ENCODE data around the gene ANKRD39. TPM values are rescaled to one million over a fixed set of nuclear protein-coding genes. Genes with fewer than 3 reads are reported as not detected.
"Not testable (repeated sequence)": the region's sequence is repeated elsewhere in the genome, so short reads cannot be mapped to it uniquely, and the experiment has no call there.

ANKRD39 gene
- total RNA-seq, 1 experiment from 2014 or later, result 12.2 TPM

DNA sequence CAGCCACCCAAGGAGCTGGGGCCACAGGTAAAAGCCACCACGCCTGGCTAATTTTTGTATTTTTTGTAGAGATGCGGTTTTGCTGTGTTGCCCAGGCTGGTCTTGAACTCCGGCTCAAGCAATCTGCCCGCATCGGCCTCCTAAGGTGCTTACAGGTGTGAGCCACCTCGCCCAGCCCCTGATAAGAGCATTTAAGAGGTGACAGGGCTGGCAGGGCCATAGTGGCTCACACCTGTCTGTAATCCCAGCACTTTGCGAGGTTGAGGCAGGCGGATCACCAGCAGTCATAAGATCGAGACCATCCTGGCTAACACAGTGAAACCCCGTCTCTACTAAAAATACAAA, 50.7 kb downstream of the ANKRD39 start:
- Mint-ChIP-seq H3K9me3 (ENCODE audit: low read depth, unreplicated experiment) (no peaks in the 10 kb centered on the region), H3K4me3 (ENCODE audit: low read depth, unreplicated experiment) (no peak overlapping the region), H3K36me3 (ENCODE audit: insufficient read depth, unreplicated experiment) (peaks cover 9% of the 10 kb centered on the region), H3K27ac (ENCODE audit: unreplicated experiment) (no peak overlapping the region), H3K27me3 (ENCODE audit: unreplicated experiment) (no peaks in the 10 kb centered on the region), H3K4me1 (ENCODE audit: low read depth, unreplicated experiment) (peaks cover 9% of the 10 kb centered on the region)
- DNase-seq, result no peak
- no TSS peak for BruUV-seq (replicated peaks)
- CTCF ChIA-PET, result no interaction called here
- intact Hi-C loops (cut with micrococcal nuclease; ENCODE audit: unreplicated experiment), result no loop called here
- TF ChIP-seq, protein P1, sequence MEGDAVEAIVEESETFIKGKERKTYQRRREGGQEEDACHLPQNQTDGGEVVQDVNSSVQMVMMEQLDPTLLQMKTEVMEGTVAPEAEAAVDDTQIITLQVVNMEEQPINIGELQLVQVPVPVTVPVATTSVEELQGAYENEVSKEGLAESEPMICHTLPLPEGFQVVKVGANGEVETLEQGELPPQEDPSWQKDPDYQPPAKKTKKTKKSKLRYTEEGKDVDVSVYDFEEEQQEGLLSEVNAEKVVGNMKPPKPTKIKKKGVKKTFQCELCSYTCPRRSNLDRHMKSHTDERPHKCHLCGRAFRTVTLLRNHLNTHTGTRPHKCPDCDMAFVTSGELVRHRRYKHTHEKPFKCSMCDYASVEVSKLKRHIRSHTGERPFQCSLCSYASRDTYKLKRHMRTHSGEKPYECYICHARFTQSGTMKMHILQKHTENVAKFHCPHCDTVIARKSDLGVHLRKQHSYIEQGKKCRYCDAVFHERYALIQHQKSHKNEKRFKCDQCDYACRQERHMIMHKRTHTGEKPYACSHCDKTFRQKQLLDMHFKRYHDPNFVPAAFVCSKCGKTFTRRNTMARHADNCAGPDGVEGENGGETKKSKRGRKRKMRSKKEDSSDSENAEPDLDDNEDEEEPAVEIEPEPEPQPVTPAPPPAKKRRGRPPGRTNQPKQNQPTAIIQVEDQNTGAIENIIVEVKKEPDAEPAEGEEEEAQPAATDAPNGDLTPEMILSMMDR (IDR thresholded peaks at IDR 0.05; ENCODE audit: unreplicated experiment), result no peak

DNA sequence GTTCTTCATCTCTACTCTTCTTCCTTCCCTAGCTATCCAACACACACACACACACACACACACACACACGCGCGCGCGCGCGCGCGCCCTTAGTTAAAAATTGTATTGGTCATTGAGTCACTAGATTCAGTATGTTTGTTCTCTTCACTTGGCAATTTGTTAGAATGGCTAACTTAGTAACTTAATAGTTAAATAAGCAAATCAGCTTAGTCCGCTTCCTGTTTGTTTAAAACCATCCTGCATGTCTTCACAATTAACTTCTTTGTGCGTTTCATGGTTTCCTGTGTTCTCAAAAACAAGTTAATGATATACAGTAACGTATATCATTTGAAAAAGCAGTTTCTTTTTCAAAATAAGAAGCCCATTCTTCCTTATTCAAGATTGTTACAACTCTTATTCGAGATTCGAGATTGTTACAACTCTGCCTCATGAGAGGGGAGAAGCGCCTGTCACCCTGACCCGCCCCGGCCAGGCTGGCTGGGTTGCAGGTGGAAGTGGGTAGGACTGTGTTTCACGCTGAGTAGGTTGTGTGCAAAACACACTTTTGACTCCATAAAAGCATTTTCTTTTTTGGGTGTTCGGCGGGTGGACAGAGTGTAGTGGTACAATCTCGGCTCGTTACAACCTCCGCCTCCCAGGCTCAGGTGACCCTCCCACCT, 51.2 kb downstream of the ANKRD39 start:
- H3K36me3 Mint-ChIP-seq (ENCODE audit: insufficient read depth, unreplicated experiment), result peaks cover 9% of the 10 kb centered on the region
- no peak for DNase-seq
- TF ChIP-seq, protein P1 (IDR thresholded peaks at IDR 0.05; ENCODE audit: unreplicated experiment), result no peak
- peaks cover 9% of the 10 kb centered on the region for H3K4me1 Mint-ChIP-seq (ENCODE audit: low read depth, unreplicated experiment)
- no peak overlapping the region for H3K4me3 Mint-ChIP-seq (ENCODE audit: low read depth, unreplicated experiment)
- H3K27ac Mint-ChIP-seq (ENCODE audit: unreplicated experiment), result no peak overlapping the region
- CTCF ChIA-PET, result no interaction called here
- intact Hi-C loops (cut with micrococcal nuclease; ENCODE audit: unreplicated experiment), result no loop called here
- no TSS peak for BruUV-seq (replicated peaks)
- H3K27me3 Mint-ChIP-seq (ENCODE audit: unreplicated experiment), result no peaks in the 10 kb centered on the region
- no peaks in the 10 kb centered on the region for H3K9me3 Mint-ChIP-seq (ENCODE audit: low read depth, unreplicated experiment)

DNA sequence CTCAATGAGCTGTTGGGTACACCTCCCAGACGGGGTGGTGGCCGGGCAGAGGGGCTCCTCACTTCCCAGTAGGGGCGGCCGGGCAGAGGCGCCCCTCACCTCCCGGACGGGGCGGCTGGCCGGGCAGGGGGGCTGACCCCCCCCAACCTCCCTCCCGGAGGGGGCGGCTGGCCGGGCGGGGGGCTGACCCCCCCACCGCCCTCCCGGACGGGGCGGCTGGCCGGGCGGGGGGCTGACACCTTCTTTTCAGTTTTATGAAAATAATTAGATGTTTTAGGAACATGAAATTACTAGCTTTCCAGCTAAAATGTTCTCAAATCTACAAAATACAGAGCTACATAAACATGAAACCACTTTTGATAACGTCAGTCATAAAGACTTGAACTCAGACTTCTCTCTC, 51.9 kb downstream of the ANKRD39 start:
- intact Hi-C loops (cut with micrococcal nuclease; ENCODE audit: unreplicated experiment); H3K27me3 Mint-ChIP-seq (ENCODE audit: unreplicated experiment); H3K4me1 Mint-ChIP-seq (ENCODE audit: low read depth, unreplicated experiment); CTCF ChIA-PET; H3K9me3 Mint-ChIP-seq (ENCODE audit: low read depth, unreplicated experiment); H3K4me3 Mint-ChIP-seq (ENCODE audit: low read depth, unreplicated experiment); H3K36me3 Mint-ChIP-seq (ENCODE audit: insufficient read depth, unreplicated experiment); BruUV-seq (replicated peaks); DNase-seq; H3K27ac Mint-ChIP-seq (ENCODE audit: unreplicated experiment): not testable (repeated sequence)

DNA sequence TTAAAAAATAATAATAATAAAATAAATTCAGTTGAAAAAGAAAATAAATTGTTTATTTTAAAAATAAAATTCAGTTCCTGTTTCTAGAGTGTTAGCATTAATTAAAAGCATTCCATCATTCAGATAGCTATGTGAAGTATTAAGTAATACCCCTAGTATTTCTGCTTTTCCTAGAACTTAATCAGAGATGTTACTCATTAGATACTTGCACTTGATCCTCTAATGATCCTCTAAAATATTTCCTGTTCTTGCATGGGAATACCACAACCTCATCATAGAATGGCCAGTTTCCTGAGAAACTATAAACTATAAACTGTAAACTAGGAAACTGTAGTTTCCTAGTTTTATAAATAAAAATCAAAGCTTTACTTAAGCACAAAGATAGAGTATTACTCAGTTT, 52.8 kb downstream of the ANKRD39 start:
- CTCF ChIA-PET, result no interaction called here
- TF ChIP-seq, protein P1 (IDR thresholded peaks at IDR 0.05; ENCODE audit: unreplicated experiment), result no peak
- no peaks in the 10 kb centered on the region for H3K9me3 Mint-ChIP-seq (ENCODE audit: low read depth, unreplicated experiment)
- DNase-seq, result no peak
- H3K4me3 Mint-ChIP-seq (ENCODE audit: low read depth, unreplicated experiment), result no peak overlapping the region
- intact Hi-C loops (cut with micrococcal nuclease; ENCODE audit: unreplicated experiment), result no loop called here
- no peak overlapping the region for H3K27ac Mint-ChIP-seq (ENCODE audit: unreplicated experiment)
- H3K36me3 Mint-ChIP-seq (ENCODE audit: insufficient read depth, unreplicated experiment), result peaks cover 9% of the 10 kb centered on the region
- BruUV-seq (replicated peaks), result no TSS peak
- peaks cover 9% of the 10 kb centered on the region for H3K4me1 Mint-ChIP-seq (ENCODE audit: low read depth, unreplicated experiment)
- no peaks in the 10 kb centered on the region for H3K27me3 Mint-ChIP-seq (ENCODE audit: unreplicated experiment)

- Mint-ChIP-seq H3K27ac (ENCODE audit: unreplicated experiment) (no peak overlapping the region), H3K27me3 (ENCODE audit: unreplicated experiment) (no peaks in the 10 kb centered on the region), H3K9me3 (ENCODE audit: low read depth, unreplicated experiment) (no peaks in the 10 kb centered on the region), H3K36me3 (ENCODE audit: insufficient read depth, unreplicated experiment) (peaks cover 6% of the 10 kb centered on the region), H3K4me3 (ENCODE audit: low read depth, unreplicated experiment) (no peak overlapping the region), H3K4me1 (ENCODE audit: low read depth, unreplicated experiment) (peaks cover 9% of the 10 kb centered on the region)
- TF ChIP-seq, protein P1 (IDR thresholded peaks at IDR 0.05; ENCODE audit: unreplicated experiment), result no peak
- no peak for DNase-seq
- CTCF ChIA-PET, result interaction anchor here (1.1 kb wide), 1 partner anchor 252 kb away, joined by 3 read pairs; no protein-coding TSS in a partner anchor
- no TSS peak for BruUV-seq (replicated peaks)
- intact Hi-C loops (cut with micrococcal nuclease; ENCODE audit: unreplicated experiment), result no loop called here
Observed at GRCh38 chr2:96802721-96803120, 55.1 kb downstream of the ANKRD39 start.
